ENCODE measurements around the gene FMN1. TPM values are rescaled to one million over a fixed set of nuclear protein-coding genes. Genes with fewer than 3 reads are reported as not detected.

The FMN1 gene
- total RNA-seq, 1 experiment from 2014 or later = 3.9 TPM

DNA sequence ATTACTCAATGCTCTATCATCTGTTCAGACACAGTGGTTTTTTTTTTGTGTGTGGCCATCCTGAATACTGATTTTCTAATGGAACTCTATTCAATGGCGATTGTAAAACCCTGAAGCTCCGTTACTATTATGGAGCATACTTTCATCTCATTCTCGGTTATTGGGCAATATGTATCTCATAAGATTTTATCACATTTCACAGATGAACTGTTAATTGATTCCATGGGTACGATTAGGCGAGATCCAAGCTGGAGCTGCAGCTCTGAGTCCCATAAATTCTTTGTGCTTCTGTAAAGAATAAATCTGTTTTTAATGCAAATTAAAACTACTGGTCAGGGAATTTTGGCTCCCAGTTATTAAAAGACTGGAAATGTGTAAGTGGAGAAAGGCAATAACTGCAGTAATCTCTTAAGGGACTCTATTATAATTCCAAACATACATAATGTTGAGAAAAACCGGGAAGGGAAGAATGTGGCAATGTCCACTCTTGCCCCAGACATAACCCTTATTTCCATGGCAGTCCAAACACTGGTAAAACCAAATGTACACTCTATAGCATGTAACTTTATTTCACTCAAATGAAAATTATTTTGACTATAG, 394.5 kb downstream of the FMN1 start:
- Histone ChIP-seq H3K9me3 (ENCODE audit: control insufficient read depth, insufficient read depth, low read depth, low read length) (no peaks in the 10 kb centered on the region), H3K36me3 (ENCODE audit: control insufficient read depth, insufficient read depth, low read length) (no peaks in the 10 kb centered on the region), H3K27me3 (ENCODE audit: control insufficient read depth, insufficient read depth, low read length) (no peaks in the 10 kb centered on the region), H3K4me1 (ENCODE audit: control insufficient read depth, insufficient read depth, low read length) (no peaks in the 10 kb centered on the region), H3K4me3 (ENCODE audit: low read depth in 2 of 2, low read length in 2 of 2) (no peak overlapping the region), H3K27ac (ENCODE audit: low read length) (no peak overlapping the region)
- DNase-seq (ENCODE audit: low read depth, low spot score) (no peak), ATAC-seq (no peak)
- ChIA-PET POLR2A (no interaction called here), CTCF (no interaction called here)
- TF ChIP-seq, protein P1, sequence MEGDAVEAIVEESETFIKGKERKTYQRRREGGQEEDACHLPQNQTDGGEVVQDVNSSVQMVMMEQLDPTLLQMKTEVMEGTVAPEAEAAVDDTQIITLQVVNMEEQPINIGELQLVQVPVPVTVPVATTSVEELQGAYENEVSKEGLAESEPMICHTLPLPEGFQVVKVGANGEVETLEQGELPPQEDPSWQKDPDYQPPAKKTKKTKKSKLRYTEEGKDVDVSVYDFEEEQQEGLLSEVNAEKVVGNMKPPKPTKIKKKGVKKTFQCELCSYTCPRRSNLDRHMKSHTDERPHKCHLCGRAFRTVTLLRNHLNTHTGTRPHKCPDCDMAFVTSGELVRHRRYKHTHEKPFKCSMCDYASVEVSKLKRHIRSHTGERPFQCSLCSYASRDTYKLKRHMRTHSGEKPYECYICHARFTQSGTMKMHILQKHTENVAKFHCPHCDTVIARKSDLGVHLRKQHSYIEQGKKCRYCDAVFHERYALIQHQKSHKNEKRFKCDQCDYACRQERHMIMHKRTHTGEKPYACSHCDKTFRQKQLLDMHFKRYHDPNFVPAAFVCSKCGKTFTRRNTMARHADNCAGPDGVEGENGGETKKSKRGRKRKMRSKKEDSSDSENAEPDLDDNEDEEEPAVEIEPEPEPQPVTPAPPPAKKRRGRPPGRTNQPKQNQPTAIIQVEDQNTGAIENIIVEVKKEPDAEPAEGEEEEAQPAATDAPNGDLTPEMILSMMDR (IDR thresholded peaks at IDR 0.05) = no peak
- TF ChIP-seq SIN3A (IDR thresholded peaks at IDR 0.05; ENCODE audit: borderline replicate concordance, insufficient read depth, low read depth, low read length) (no peak), TCF7L2 (IDR thresholded peaks at IDR 0.05; ENCODE audit: low read depth, low read length) (no peak), POLR2AphosphoS5 (IDR thresholded peaks at IDR 0.05; ENCODE audit: low read depth, low read length) (no peak)
- TF ChIP-seq, protein P2, sequence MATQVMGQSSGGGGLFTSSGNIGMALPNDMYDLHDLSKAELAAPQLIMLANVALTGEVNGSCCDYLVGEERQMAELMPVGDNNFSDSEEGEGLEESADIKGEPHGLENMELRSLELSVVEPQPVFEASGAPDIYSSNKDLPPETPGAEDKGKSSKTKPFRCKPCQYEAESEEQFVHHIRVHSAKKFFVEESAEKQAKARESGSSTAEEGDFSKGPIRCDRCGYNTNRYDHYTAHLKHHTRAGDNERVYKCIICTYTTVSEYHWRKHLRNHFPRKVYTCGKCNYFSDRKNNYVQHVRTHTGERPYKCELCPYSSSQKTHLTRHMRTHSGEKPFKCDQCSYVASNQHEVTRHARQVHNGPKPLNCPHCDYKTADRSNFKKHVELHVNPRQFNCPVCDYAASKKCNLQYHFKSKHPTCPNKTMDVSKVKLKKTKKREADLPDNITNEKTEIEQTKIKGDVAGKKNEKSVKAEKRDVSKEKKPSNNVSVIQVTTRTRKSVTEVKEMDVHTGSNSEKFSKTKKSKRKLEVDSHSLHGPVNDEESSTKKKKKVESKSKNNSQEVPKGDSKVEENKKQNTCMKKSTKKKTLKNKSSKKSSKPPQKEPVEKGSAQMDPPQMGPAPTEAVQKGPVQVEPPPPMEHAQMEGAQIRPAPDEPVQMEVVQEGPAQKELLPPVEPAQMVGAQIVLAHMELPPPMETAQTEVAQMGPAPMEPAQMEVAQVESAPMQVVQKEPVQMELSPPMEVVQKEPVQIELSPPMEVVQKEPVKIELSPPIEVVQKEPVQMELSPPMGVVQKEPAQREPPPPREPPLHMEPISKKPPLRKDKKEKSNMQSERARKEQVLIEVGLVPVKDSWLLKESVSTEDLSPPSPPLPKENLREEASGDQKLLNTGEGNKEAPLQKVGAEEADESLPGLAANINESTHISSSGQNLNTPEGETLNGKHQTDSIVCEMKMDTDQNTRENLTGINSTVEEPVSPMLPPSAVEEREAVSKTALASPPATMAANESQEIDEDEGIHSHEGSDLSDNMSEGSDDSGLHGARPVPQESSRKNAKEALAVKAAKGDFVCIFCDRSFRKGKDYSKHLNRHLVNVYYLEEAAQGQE (IDR thresholded peaks at IDR 0.05; ENCODE audit: insufficient read depth in 1 of 2, low read depth in 2 of 2, low read length in 1 of 2) = no peak
- intact Hi-C loops (cut with micrococcal nuclease; ENCODE audit: unreplicated experiment) (no loop called here), in situ Hi-C loops (cut with HindIII; ENCODE audit: low pct_unique_long_range_greater_than_20kb, low sequenced_read_pairs) (no loop called here)
- no TSS peak for BruUV-seq (replicated peaks)

DNA sequence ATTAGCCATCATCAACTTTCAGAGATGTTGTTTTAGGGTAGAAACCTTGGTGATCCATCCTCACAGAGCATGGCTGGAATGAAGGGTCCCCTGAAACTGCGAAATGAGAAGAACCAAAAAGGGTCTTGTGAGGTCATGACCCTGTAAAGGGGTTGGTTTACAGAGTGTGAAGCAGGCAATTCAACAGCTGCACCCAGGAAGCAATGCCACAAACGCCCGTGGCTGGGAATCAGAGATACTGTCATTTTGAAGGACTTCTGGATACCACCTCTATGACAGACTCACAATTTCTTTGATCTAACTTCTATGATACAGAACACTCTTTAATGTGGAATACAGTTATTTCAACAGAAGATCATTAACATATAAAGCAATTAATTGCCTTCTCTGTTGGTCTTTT, 397.7 kb downstream of the FMN1 start:
- TF ChIP-seq, protein P1 (IDR thresholded peaks at IDR 0.05) = no peak
- TF ChIP-seq, protein P2 (IDR thresholded peaks at IDR 0.05; ENCODE audit: insufficient read depth in 1 of 2, low read depth in 2 of 2, low read length in 1 of 2) = no peak
- no peak for TF ChIP-seq TCF7L2 (IDR thresholded peaks at IDR 0.05; ENCODE audit: low read depth, low read length)
- BruUV-seq (replicated peaks) = no TSS peak
- DNase-seq (ENCODE audit: low read depth, low spot score) (no peak), ATAC-seq (no peak)
- H3K4me1 ChIP-seq (ENCODE audit: control insufficient read depth, insufficient read depth, low read length) = no peaks in the 10 kb centered on the region
- no peaks in the 10 kb centered on the region for H3K9me3 ChIP-seq (ENCODE audit: control insufficient read depth, insufficient read depth, low read depth, low read length)
- H3K36me3 ChIP-seq (ENCODE audit: control insufficient read depth, insufficient read depth, low read length) = no peaks in the 10 kb centered on the region
- intact Hi-C loops (cut with micrococcal nuclease; ENCODE audit: unreplicated experiment) (no loop called here), in situ Hi-C loops (cut with HindIII; ENCODE audit: low pct_unique_long_range_greater_than_20kb, low sequenced_read_pairs) (no loop called here)
- no peaks in the 10 kb centered on the region for H3K27me3 ChIP-seq (ENCODE audit: control insufficient read depth, insufficient read depth, low read length)
- H3K27ac ChIP-seq (ENCODE audit: low read length) = no peak overlapping the region
- CTCF ChIA-PET = no interaction called here
- no peak overlapping the region for H3K4me3 ChIP-seq (ENCODE audit: low read depth in 2 of 2, low read length in 2 of 2)
- POLR2A ChIA-PET = no interaction called here
